ENCODE measurements around the gene FBXW11. TPM values are rescaled to one million over a fixed set of nuclear protein-coding genes. Genes with fewer than 3 reads are reported as not detected.

FBXW11 gene
- total RNA-seq, 1 experiment from 2014 or later, result 34.9 TPM

DNA sequence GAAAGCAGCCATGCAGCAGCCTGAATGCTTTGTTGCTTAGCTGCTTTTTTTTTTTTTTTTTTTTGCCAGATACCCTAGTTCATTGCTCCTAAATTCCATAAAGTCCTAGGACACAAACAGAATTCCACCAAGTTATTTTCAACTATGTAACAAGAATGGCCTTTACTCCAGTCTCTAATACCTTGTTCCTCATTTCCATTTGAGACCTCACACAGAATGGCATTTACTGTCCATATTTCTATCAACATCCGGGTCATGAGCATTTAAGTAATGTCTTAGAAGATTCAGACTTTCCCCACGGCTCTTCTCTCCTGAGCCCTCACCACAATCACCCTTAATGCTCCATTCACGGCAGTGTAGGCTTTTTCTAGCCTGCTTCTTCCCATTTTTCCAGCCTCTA, 31.7 kb upstream of the FBXW11 start:
- Histone ChIP-seq H3K27me3 (replicated peaks; ENCODE audit: insufficient read depth, low read depth, low read length, poor library complexity) (no peaks in the 10 kb centered on the region), H3K36me3 (ENCODE audit: insufficient read depth, low read length, poor library complexity, severe bottlenecking) (no peaks in the 10 kb centered on the region), H3K4me1 (ENCODE audit: insufficient read depth, low read length, poor library complexity, severe bottlenecking) (no peaks in the 10 kb centered on the region), H3K27ac (ENCODE audit: low read depth, low read length, poor library complexity, severe bottlenecking) (no peak overlapping the region), H3K9me3 (ENCODE audit: low read depth, low read length, poor library complexity, severe bottlenecking) (no peaks in the 10 kb centered on the region), H3K4me3 (ENCODE audit: low read depth, low read length, poor library complexity, severe bottlenecking) (no peak overlapping the region)
- ChIA-PET POLR2A (ENCODE audit: low non-redundant PET) (no interaction called here), CTCF (interaction anchor here (0.7 kb wide), 2 partner anchors 42 to 445 kb away, joined by 3 to 7 read pairs; no protein-coding TSS in a partner anchor)
- intact Hi-C loops (cut with micrococcal nuclease; ENCODE audit: unreplicated experiment), result no loop called here
- no TSS peak for BruUV-seq (replicated peaks)
- TF ChIP-seq EZH2 (IDR thresholded peaks at IDR 0.05; ENCODE audit: borderline replicate concordance, low read depth, low read length, poor library complexity, severe bottlenecking), result no peak
- TF ChIP-seq CTCF (conservative IDR thresholded peaks at IDR 0.05; ENCODE audit: low read depth, low read length), result no peak
- no peak for DNase-seq (ENCODE audit: low spot score)

DNA sequence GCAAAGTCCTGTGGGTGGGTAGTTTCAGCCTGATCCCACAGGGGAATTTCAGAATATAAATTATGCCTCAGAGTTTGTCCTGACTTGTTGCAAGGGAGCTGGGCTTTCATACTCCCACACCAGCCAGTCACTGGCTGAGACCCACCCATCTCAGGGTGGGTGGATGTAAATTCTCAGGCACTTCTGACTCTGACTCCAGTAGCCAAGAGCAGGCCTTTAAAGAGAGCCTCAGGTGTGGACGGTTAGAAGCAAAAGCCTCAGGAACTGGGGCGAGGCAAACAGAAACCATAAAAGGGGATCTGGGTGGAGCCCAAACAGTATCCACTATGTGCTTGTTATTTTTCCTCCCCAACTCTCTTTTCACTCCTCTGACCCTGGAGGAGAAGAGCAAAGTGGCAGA, 28.6 kb upstream of the FBXW11 start:
- TF ChIP-seq CTCF (conservative IDR thresholded peaks at IDR 0.05; ENCODE audit: low read depth, low read length) (no peak), EZH2 (IDR thresholded peaks at IDR 0.05; ENCODE audit: borderline replicate concordance, low read depth, low read length, poor library complexity, severe bottlenecking) (no peak)
- POLR2A ChIA-PET (ENCODE audit: low non-redundant PET), result no interaction called here
- CTCF ChIA-PET, result no interaction called here
- intact Hi-C loops (cut with micrococcal nuclease; ENCODE audit: unreplicated experiment), result no loop called here
- no peak overlapping the region for H3K4me3 ChIP-seq (ENCODE audit: low read depth, low read length, poor library complexity, severe bottlenecking)
- no peaks in the 10 kb centered on the region for H3K9me3 ChIP-seq (ENCODE audit: low read depth, low read length, poor library complexity, severe bottlenecking)
- no peaks in the 10 kb centered on the region for H3K27me3 ChIP-seq (replicated peaks; ENCODE audit: insufficient read depth, low read depth, low read length, poor library complexity)
- no peaks in the 10 kb centered on the region for H3K4me1 ChIP-seq (ENCODE audit: insufficient read depth, low read length, poor library complexity, severe bottlenecking)
- no peak overlapping the region for H3K27ac ChIP-seq (ENCODE audit: low read depth, low read length, poor library complexity, severe bottlenecking)
- H3K36me3 ChIP-seq (ENCODE audit: insufficient read depth, low read length, poor library complexity, severe bottlenecking), result no peaks in the 10 kb centered on the region
- no peak for DNase-seq (ENCODE audit: low spot score)
- no TSS peak for BruUV-seq (replicated peaks)

- CTCF ChIA-PET, result no interaction called here
- H3K27me3 ChIP-seq (replicated peaks; ENCODE audit: insufficient read depth, low read depth, low read length, poor library complexity), result no peaks in the 10 kb centered on the region
- no peaks in the 10 kb centered on the region for H3K9me3 ChIP-seq (ENCODE audit: low read depth, low read length, poor library complexity, severe bottlenecking)
- no peak overlapping the region for H3K4me3 ChIP-seq (ENCODE audit: low read depth, low read length, poor library complexity, severe bottlenecking)
- TF ChIP-seq CTCF (conservative IDR thresholded peaks at IDR 0.05; ENCODE audit: low read depth, low read length) (no peak), EZH2 (IDR thresholded peaks at IDR 0.05; ENCODE audit: borderline replicate concordance, low read depth, low read length, poor library complexity, severe bottlenecking) (no peak)
- DNase-seq (ENCODE audit: low spot score), result no peak
- POLR2A ChIA-PET (ENCODE audit: low non-redundant PET), result no interaction called here
- BruUV-seq (replicated peaks), result no TSS peak
- no peaks in the 10 kb centered on the region for H3K4me1 ChIP-seq (ENCODE audit: insufficient read depth, low read length, poor library complexity, severe bottlenecking)
- H3K27ac ChIP-seq (ENCODE audit: low read depth, low read length, poor library complexity, severe bottlenecking), result no peak overlapping the region
- H3K36me3 ChIP-seq (ENCODE audit: insufficient read depth, low read length, poor library complexity, severe bottlenecking), result no peaks in the 10 kb centered on the region
- intact Hi-C loops (cut with micrococcal nuclease; ENCODE audit: unreplicated experiment), result no loop called here
These were observed 25.5 kb upstream of the FBXW11 start for GRCh38 chr5:172031894-172032461.
